ENCODE results near the gene NUP210.

NUP210 gene

GRCh38 chr3:13299531-13300155 lies 120.5 kb downstream of the NUP210 start:
- Histone ChIP-seq H3K9me3 (ENCODE audit: insufficient read depth, low read depth, low read length) (no peaks in the 10 kb centered on the region), H3K27ac (ENCODE audit: low read depth, low read length) (no peak overlapping the region), H3K9ac (ENCODE audit: low read depth, low read length) (no peak overlapping the region), H3K4me3 (ENCODE audit: low read length) (no peak overlapping the region), H3K4me1 (ENCODE audit: insufficient read depth, low read length) (peaks cover 15% of the 10 kb centered on the region), H3K27me3 (ENCODE audit: insufficient read depth, low read length) (no peaks in the 10 kb centered on the region), H3K36me3 (ENCODE audit: insufficient read depth, low read length) (no peaks in the 10 kb centered on the region)
- WGBS, result 85% methylated on average over 7 of the region's 7 CpGs

DNA sequence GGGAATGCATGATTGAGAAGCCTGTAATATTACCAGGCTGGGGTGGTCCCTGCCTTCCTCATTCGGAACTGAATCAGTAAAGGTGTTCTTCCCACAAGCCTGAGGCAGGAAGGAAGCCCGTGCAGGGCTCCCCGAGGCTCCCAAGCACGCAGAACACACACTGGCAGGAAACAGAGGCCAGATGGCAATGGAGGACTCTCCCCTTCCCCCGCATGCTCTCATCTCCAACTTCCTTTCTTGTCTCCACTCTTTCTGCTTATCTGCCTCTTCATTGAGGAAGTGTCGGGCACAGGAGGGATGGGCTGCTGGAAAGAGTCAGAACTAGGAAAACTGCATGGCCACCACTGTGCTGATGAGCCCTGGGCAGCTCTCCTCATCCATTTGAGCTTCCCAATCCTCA lies 123.5 kb downstream of the NUP210 start:
- H3K36me3 ChIP-seq (ENCODE audit: insufficient read depth, low read length), result no peaks in the 10 kb centered on the region
- H3K27me3 ChIP-seq (ENCODE audit: insufficient read depth, low read length), result no peaks in the 10 kb centered on the region
- H3K4me1 ChIP-seq (ENCODE audit: insufficient read depth, low read length), result peaks cover 15% of the 10 kb centered on the region
- no peak overlapping the region for H3K9ac ChIP-seq (ENCODE audit: low read depth, low read length)
- no peaks in the 10 kb centered on the region for H3K9me3 ChIP-seq (ENCODE audit: insufficient read depth, low read depth, low read length)
- 51% methylated on average over 6 of the region's 6 CpGs for WGBS
- H3K4me3 ChIP-seq (ENCODE audit: low read length), result no peak overlapping the region
- no peak overlapping the region for H3K27ac ChIP-seq (ENCODE audit: low read depth, low read length)

- Histone ChIP-seq H3K27ac (ENCODE audit: low read depth, low read length) (no peak overlapping the region), H3K4me1 (ENCODE audit: insufficient read depth, low read length) (peaks cover 23% of the 10 kb centered on the region), H3K4me3 (ENCODE audit: low read length) (no peak overlapping the region), H3K36me3 (ENCODE audit: insufficient read depth, low read length) (no peaks in the 10 kb centered on the region), H3K9ac (ENCODE audit: low read depth, low read length) (no peak overlapping the region), H3K27me3 (ENCODE audit: insufficient read depth, low read length) (no peaks in the 10 kb centered on the region), H3K9me3 (ENCODE audit: insufficient read depth, low read depth, low read length) (no peaks in the 10 kb centered on the region)
- 93% methylated on average over 17 of the region's 18 CpGs for WGBS
Observed at GRCh38 chr3:13294442-13295351, 125.4 kb downstream of the NUP210 start.

DNA sequence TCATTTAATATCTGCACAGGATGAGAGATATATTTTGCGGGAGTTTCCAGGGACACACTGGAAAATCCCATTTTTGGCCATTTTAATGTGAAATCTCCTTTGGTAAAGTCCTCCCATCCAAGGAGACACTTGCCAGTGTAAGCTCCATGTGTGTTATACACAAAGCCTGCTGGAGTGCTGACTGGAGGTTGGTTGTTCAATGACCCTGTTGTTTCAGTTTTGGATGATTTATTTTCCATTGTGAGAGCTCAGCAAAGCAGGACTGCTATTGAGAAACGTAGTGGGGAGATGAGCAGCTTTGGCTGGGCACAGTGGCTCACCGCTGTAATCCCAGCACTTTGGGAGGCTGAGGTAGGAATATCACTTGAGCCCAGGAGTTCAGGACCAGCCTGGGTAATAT lies 127.7 kb downstream of the NUP210 start:
- Histone ChIP-seq H3K4me3 (ENCODE audit: low read length) (no peak overlapping the region), H3K9ac (ENCODE audit: low read depth, low read length) (no peak overlapping the region), H3K9me3 (ENCODE audit: insufficient read depth, low read depth, low read length) (no peaks in the 10 kb centered on the region), H3K27me3 (ENCODE audit: insufficient read depth, low read length) (no peaks in the 10 kb centered on the region), H3K36me3 (ENCODE audit: insufficient read depth, low read length) (no peaks in the 10 kb centered on the region), H3K27ac (ENCODE audit: low read depth, low read length) (no peak overlapping the region), H3K4me1 (ENCODE audit: insufficient read depth, low read length) (peaks cover 18% of the 10 kb centered on the region)
- WGBS, result 91% methylated on average over 3 of the region's 3 CpGs

DNA sequence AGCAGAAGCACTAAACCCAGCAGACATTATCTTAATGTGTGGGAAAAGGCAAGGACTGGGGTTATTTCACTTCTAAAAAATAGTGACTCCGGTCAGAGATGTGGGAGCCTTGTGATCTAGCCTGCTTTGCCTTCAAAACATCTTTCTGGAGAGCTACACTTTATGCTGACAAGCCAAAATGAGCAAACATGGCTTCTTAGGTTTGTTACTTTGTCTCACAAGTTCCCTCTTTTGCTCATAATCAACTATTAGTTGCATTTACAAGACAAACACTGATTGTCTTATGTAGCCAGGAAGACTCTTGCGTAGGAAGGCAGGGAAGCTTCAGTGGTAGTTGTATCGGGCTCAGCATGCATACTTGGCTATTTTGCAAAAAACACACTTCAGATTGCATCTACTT lies 129.2 kb downstream of the NUP210 start:
- WGBS, result 76% methylated on average over 3 of the region's 3 CpGs
- Histone ChIP-seq H3K27ac (ENCODE audit: low read depth, low read length) (no peak overlapping the region), H3K4me3 (ENCODE audit: low read length) (no peak overlapping the region)

DNA sequence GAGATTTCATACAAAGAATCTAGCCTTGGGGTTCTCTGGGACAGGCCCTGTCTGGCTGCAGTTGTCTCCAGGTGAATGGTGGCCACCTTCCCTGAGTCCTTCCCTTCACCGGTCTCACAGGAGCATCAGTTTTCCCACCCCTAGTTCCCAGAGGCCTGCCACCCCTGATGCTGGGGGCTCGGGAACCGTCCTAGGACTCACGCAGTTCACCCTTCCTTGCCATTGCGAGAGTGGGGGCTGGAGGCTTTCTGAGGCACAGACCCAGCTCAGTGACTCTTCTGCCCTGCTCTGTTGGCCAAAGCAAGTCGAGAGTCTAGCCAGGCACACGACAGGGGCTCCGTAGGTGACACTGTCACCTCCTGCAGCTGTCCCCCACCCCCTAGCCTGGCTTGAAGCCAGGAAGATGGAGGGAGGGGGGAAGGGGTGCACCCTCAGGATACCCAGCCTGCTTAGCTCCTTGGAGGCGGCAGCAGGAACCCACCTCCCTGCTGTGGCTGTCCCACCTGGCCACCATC lies 130.3 kb downstream of the NUP210 start:
- Histone ChIP-seq H3K9ac (ENCODE audit: low read depth, low read length) (no peak overlapping the region), H3K4me3 (ENCODE audit: low read length) (no peak overlapping the region), H3K36me3 (ENCODE audit: insufficient read depth, low read length) (no peaks in the 10 kb centered on the region), H3K9me3 (ENCODE audit: insufficient read depth, low read depth, low read length) (peaks cover 5% of the 10 kb centered on the region; the same call in 1 of the 2 replicates), H3K27me3 (ENCODE audit: insufficient read depth, low read length) (no peaks in the 10 kb centered on the region), H3K4me1 (ENCODE audit: insufficient read depth, low read length) (peaks cover 8% of the 10 kb centered on the region; the same call in 1 of the 2 replicates), H3K27ac (ENCODE audit: low read depth, low read length) (no peak overlapping the region)
- 94% methylated on average over 9 of the region's 9 CpGs for WGBS

More for the DNA sequence above, 129.2 kb downstream of the NUP210 start:
- H3K4me1 ChIP-seq (ENCODE audit: insufficient read depth, low read length), result peaks cover 8% of the 10 kb centered on the region; the same call in 1 of the 2 replicates
- no peak overlapping the region for H3K9ac ChIP-seq (ENCODE audit: low read depth, low read length)
- H3K27me3 ChIP-seq (ENCODE audit: insufficient read depth, low read length), result no peaks in the 10 kb centered on the region
- no peaks in the 10 kb centered on the region for H3K36me3 ChIP-seq (ENCODE audit: insufficient read depth, low read length)
- peaks cover 5% of the 10 kb centered on the region; the same call in 1 of the 2 replicates for H3K9me3 ChIP-seq (ENCODE audit: insufficient read depth, low read depth, low read length)

DNA sequence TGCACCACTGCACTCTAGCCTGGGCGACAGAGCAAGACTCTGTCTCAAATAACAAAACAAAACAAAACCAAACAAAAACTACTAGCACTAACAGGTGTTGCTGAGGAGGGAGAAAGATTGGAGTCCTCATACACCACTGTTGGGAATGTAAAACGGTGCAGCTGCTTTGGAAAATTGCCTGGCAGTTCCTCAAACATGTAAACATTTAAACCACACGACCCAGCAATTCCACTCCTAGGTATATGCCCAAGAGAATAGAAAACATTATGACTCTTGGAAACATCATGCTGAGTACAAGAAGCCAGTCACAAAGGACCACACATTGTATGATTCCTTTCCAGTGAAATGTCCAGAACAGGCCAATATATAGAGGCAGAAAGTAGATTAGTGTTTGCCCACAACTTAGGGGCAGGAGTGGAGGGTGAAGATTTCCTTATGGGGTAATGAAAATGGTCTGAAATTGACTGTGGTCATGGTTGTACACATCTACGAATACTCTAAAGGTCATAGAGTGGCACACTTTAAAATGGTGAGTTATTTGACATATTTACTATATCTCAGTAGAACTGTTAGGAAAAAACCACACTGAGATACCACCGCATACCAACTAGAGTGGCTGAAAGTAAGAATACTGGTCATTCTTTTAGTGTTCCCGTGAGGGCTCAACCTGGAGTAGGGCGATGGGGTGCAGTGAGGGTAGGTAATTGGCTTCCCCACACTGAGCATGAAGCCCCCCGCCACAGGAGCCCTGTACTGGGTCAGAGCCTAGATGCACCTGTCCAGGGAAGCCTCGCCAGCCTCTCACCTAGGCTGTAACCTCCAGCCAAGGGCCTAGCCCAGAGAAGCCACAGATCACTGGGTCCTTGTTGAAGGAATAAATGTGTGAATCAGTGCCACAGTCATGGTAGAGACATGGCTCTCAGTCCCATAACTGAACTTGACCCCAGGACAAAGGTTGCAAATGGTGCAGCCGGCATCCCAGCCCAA lies 131.1 kb downstream of the NUP210 start:
- Histone ChIP-seq H3K4me3 (ENCODE audit: low read length) (no peak overlapping the region), H3K4me1 (ENCODE audit: insufficient read depth, low read length) (peaks cover 8% of the 10 kb centered on the region; the same call in 1 of the 2 replicates), H3K27me3 (ENCODE audit: insufficient read depth, low read length) (peaks cover 6% of the 10 kb centered on the region; the same call in 1 of the 2 replicates), H3K9ac (ENCODE audit: low read depth, low read length) (no peak overlapping the region), H3K36me3 (ENCODE audit: insufficient read depth, low read length) (no peaks in the 10 kb centered on the region), H3K9me3 (ENCODE audit: insufficient read depth, low read depth, low read length) (peaks cover 7% of the 10 kb centered on the region; the same call in 1 of the 2 replicates), H3K27ac (ENCODE audit: low read depth, low read length) (no peak overlapping the region)
- WGBS, result 90% methylated on average over 10 of the region's 10 CpGs

- Histone ChIP-seq H3K4me1 (ENCODE audit: insufficient read depth, low read length) (peaks cover 8% of the 10 kb centered on the region; the same call in 1 of the 2 replicates), H3K27ac (ENCODE audit: low read depth, low read length) (no peak overlapping the region), H3K9me3 (ENCODE audit: insufficient read depth, low read depth, low read length) (peaks cover 11% of the 10 kb centered on the region; the same call in 1 of the 2 replicates), H3K27me3 (ENCODE audit: insufficient read depth, low read length) (peaks cover 16% of the 10 kb centered on the region), H3K4me3 (ENCODE audit: low read length) (no peak overlapping the region), H3K36me3 (ENCODE audit: insufficient read depth, low read length) (no peaks in the 10 kb centered on the region), H3K9ac (ENCODE audit: low read depth, low read length) (no peak overlapping the region)
- 74% methylated on average over 3 of the region's 4 CpGs for WGBS
Observed at GRCh38 chr3:13287833-13288232, 132.3 kb downstream of the NUP210 start.

DNA sequence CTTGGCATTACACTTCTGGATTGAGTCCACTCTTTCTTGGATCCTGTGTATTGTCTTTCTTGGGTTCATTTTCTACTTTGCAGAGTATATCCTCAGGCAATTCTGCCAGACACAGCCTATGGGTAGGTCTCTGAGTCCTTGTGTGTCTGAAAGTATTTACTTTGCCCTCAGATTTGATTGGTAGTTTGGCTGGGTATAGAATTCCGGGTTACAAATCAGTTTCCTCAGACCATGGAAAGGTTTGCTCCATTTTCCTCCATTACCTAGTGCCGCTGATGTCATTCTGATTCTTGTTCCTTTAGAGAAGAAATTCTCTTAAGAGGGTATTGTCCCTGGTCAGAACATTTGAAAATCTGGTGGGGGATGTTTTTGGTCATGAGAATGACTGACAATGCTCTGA lies 133.2 kb downstream of the NUP210 start:
- Histone ChIP-seq H3K27me3 (ENCODE audit: insufficient read depth, low read length) (peaks cover 24% of the 10 kb centered on the region), H3K9me3 (ENCODE audit: insufficient read depth, low read depth, low read length) (peaks cover 11% of the 10 kb centered on the region; the same call in 1 of the 2 replicates), H3K4me3 (ENCODE audit: low read length) (no peak overlapping the region), H3K4me1 (ENCODE audit: insufficient read depth, low read length) (peaks cover 8% of the 10 kb centered on the region; the same call in 1 of the 2 replicates), H3K27ac (ENCODE audit: low read depth, low read length) (no peak overlapping the region), H3K36me3 (ENCODE audit: insufficient read depth, low read length) (no peaks in the 10 kb centered on the region), H3K9ac (ENCODE audit: low read depth, low read length) (no peak overlapping the region)
- WGBS, result 94% methylated on average over 2 of the region's 2 CpGs

- H3K9me3 ChIP-seq (ENCODE audit: insufficient read depth, low read depth, low read length), result peaks cover 11% of the 10 kb centered on the region; the same call in 1 of the 2 replicates
- H3K27me3 ChIP-seq (ENCODE audit: insufficient read depth, low read length), result peaks cover 42% of the 10 kb centered on the region
- H3K4me1 ChIP-seq (ENCODE audit: insufficient read depth, low read length), result no peaks in the 10 kb centered on the region
- H3K4me3 ChIP-seq (ENCODE audit: low read length), result no peak overlapping the region
- 95% methylated on average over 11 of the region's 11 CpGs for WGBS
- no peak overlapping the region for H3K27ac ChIP-seq (ENCODE audit: low read depth, low read length)
- no peaks in the 10 kb centered on the region for H3K36me3 ChIP-seq (ENCODE audit: insufficient read depth, low read length)
- H3K9ac ChIP-seq (ENCODE audit: low read depth, low read length), result no peak overlapping the region
Observed at GRCh38 chr3:13285007-13285567, 135.0 kb downstream of the NUP210 start.
